Measurements from ENCODE around the gene BEX3. TPM values are rescaled to one million over a fixed set of nuclear protein-coding genes. Genes with fewer than 3 reads are reported as not detected.

The BEX3 gene
- total RNA-seq, 1 experiment from 2014 or later = 130 TPM

- H4K20me1 ChIP-seq (ENCODE audit: low read length) = no peaks in the 10 kb centered on the region
- no peaks in the 10 kb centered on the region for H3K79me2 ChIP-seq (ENCODE audit: low read length)
- no TSS peak for BruUV-seq (replicated peaks)
- no peak overlapping the region for H2AFZ ChIP-seq (ENCODE audit: low read length)
- POLR2A ChIA-PET (ENCODE audit: unreplicated experiment) = no interaction called here
- no peak overlapping the region for H3K4me2 ChIP-seq (ENCODE audit: low read length)
- H3K36me3 ChIP-seq (ENCODE audit: low read depth, low read length) = no peaks in the 10 kb centered on the region
- no peak overlapping the region for H3K27ac ChIP-seq (ENCODE audit: low read length)
- no peak overlapping the region for H3K9ac ChIP-seq (ENCODE audit: low read length)
- H3K4me3 ChIP-seq (ENCODE audit: low read length) = no peak overlapping the region
- no peaks in the 10 kb centered on the region for H3F3A ChIP-seq (ENCODE audit: low read length, unreplicated experiment)
- TF ChIP-seq EZH2 (IDR thresholded peaks at IDR 0.05; ENCODE audit: low read length, unreplicated experiment) (no peak), EZH2phosphoT487 (IDR thresholded peaks at IDR 0.05; ENCODE audit: borderline replicate concordance, low read length) (no peak), CTCF (conservative IDR thresholded peaks at IDR 0.05; ENCODE audit: low read depth, low read length) (no peak)
- ATAC-seq = no peak
- DNase-seq = no peak
- CTCF ChIA-PET = no interaction called here
- H3K9me2 ChIP-seq (replicated peaks; ENCODE audit: low read length) = no peaks in the 10 kb centered on the region
- H3K9me3 ChIP-seq (ENCODE audit: low read length) = no peaks in the 10 kb centered on the region
- peaks cover 3% of the 10 kb centered on the region; the same call in 1 of the 2 replicates for H3K4me1 ChIP-seq (ENCODE audit: insufficient read depth, low read length)
- intact Hi-C loops (cut with micrococcal nuclease) = no loop called here
- H3K27me3 ChIP-seq (ENCODE audit: low read length) = no peaks in the 10 kb centered on the region
Measured at GRCh38 chrX:103367502-103367901, 8.8 kb upstream of the BEX3 start.

GRCh38 chrX:103369479-103369878 is 6.9 kb upstream of the BEX3 start:
- TF ChIP-seq CTCF (conservative IDR thresholded peaks at IDR 0.05; ENCODE audit: low read depth, low read length) = no peak
- peaks cover 11% of the 10 kb centered on the region for H3K4me1 ChIP-seq (ENCODE audit: insufficient read depth, low read length)
- no peak overlapping the region for H2AFZ ChIP-seq (ENCODE audit: low read length)
- no peaks in the 10 kb centered on the region for H3K9me3 ChIP-seq (ENCODE audit: low read length)
- no TSS peak for BruUV-seq (replicated peaks)
- no peak overlapping the region for H3K27ac ChIP-seq (ENCODE audit: low read length)
- CTCF ChIA-PET = no interaction called here
- intact Hi-C loops (cut with micrococcal nuclease) = no loop called here
- H3K36me3 ChIP-seq (ENCODE audit: low read depth, low read length) = no peaks in the 10 kb centered on the region
- ATAC-seq (no peak), DNase-seq (no peak)
- no peaks in the 10 kb centered on the region for H4K20me1 ChIP-seq (ENCODE audit: low read length)
- no peak overlapping the region for H3K4me2 ChIP-seq (ENCODE audit: low read length)
- H3F3A ChIP-seq (ENCODE audit: low read length, unreplicated experiment) = no peaks in the 10 kb centered on the region
- POLR2A ChIA-PET (ENCODE audit: unreplicated experiment) = no interaction called here
- no peaks in the 10 kb centered on the region for H3K9me2 ChIP-seq (replicated peaks; ENCODE audit: low read length)
- no peaks in the 10 kb centered on the region for H3K27me3 ChIP-seq (ENCODE audit: low read length)
- H3K9ac ChIP-seq (ENCODE audit: low read length) = no peak overlapping the region
- H3K79me2 ChIP-seq (ENCODE audit: low read length) = no peaks in the 10 kb centered on the region
- H3K4me3 ChIP-seq (ENCODE audit: low read length) = no peak overlapping the region

- DNase-seq (no peak), ATAC-seq (no peak)
- POLR2A ChIA-PET (ENCODE audit: unreplicated experiment) = no interaction called here
- Histone ChIP-seq H3K36me3 (ENCODE audit: low read depth, low read length) (no peaks in the 10 kb centered on the region), H3F3A (ENCODE audit: low read length, unreplicated experiment) (no peaks in the 10 kb centered on the region), H3K9me3 (ENCODE audit: low read length) (no peaks in the 10 kb centered on the region), H3K79me2 (ENCODE audit: low read length) (peaks cover 9% of the 10 kb centered on the region), H3K4me2 (ENCODE audit: low read length) (peak overlapping the region; percentile 10; the same call in 1 of the 2 replicates), H3K27me3 (ENCODE audit: low read length) (no peaks in the 10 kb centered on the region), H4K20me1 (ENCODE audit: low read length) (no peaks in the 10 kb centered on the region), H3K4me3 (ENCODE audit: low read length) (no peak overlapping the region), H3K9me2 (replicated peaks; ENCODE audit: low read length) (no peaks in the 10 kb centered on the region), H3K27ac (ENCODE audit: low read length) (no peak overlapping the region), H2AFZ (ENCODE audit: low read length) (no peak overlapping the region), H3K4me1 (ENCODE audit: insufficient read depth, low read length) (peaks cover 17% of the 10 kb centered on the region), H3K9ac (ENCODE audit: low read length) (no peak overlapping the region)
- intact Hi-C loops (cut with micrococcal nuclease) = no loop called here
- BruUV-seq (replicated peaks) = no TSS peak
- CTCF ChIA-PET = no interaction called here
- no peak for TF ChIP-seq CTCF (conservative IDR thresholded peaks at IDR 0.05; ENCODE audit: low read depth, low read length)
- no peak for TF ChIP-seq EZH2 (IDR thresholded peaks at IDR 0.05; ENCODE audit: low read length, unreplicated experiment)
- TF ChIP-seq EZH2phosphoT487 (IDR thresholded peaks at IDR 0.05; ENCODE audit: borderline replicate concordance, low read length) = no peak
Measured at GRCh38 chrX:103372886-103373285, 3.5 kb upstream of the BEX3 start.

All from PC-3 (cell line).